OCI-LY1 (cell line): ENCODE measurements around the gene NSD2.
A peak's percentile ranks its signal among the peaks of the same experiment; 100 is the strongest.

ENCODE experiments used
- H2AFZ ChIP-seq: fragments of 200-600 bp; sonication (generic), shearing (Covaris generic); 2 replicates; pipeline ENCODE4 v1.6.0; 2014; ENCODE audit warnings: antibody characterized with exemption, mild to moderate bottlenecking, low read length
- H3F3A ChIP-seq: fragments of 200-600 bp; sonication (generic), shearing (Covaris generic); 2 replicates; pipeline ENCODE4 v1.6.0; 2014; ENCODE audit warnings: mild to moderate bottlenecking, antibody characterized with exemption, low read length, moderate library complexity; ENCODE audit not compliant: insufficient read depth
- H3K27ac ChIP-seq: fragments of 200-600 bp; sonication (generic); 2 replicates; pipeline ENCODE4 v1.5.1; 2014; ENCODE audit warnings: low read length, mixed run types, mild to moderate bottlenecking, low read depth; ENCODE audit not compliant: poor library complexity, severe bottlenecking
- H3K27me3 ChIP-seq: fragments of 200-600 bp; sonication (generic); 2 replicates; pipeline ENCODE4 v1.6.0; 2014; ENCODE audit warnings: antibody characterized with exemption, mild to moderate bottlenecking, low read length, moderate library complexity; ENCODE audit not compliant: insufficient read depth
- H3K36me3 ChIP-seq: fragments of 200-600 bp; sonication (generic); 2 replicates; pipeline ENCODE4 v1.6.1; 2014; ENCODE audit warnings: mild to moderate bottlenecking, antibody characterized with exemption, low read length, moderate library complexity, mixed read lengths; ENCODE audit not compliant: insufficient read depth
- H3K4me1 ChIP-seq: fragments of 200-600 bp; sonication (generic); 2 replicates; pipeline ENCODE4 v1.5.1; 2014; ENCODE audit warnings: mild to moderate bottlenecking, low read length, moderate library complexity; ENCODE audit not compliant: insufficient read depth, severe bottlenecking
- H3K4me2 ChIP-seq: fragments of 200-600 bp; sonication (generic), shearing (Covaris generic); 2 replicates; pipeline ENCODE4 v1.6.1; 2014; ENCODE audit warnings: low read length
- H3K4me3 ChIP-seq: fragments of 200-600 bp; sonication (generic); 2 replicates; pipeline ENCODE4 v1.5.1; 2014; ENCODE audit warnings: low read length, low read depth, mild to moderate bottlenecking, mixed read lengths; ENCODE audit not compliant: poor library complexity, severe bottlenecking
- H3K79me2 ChIP-seq: fragments of 200-600 bp; shearing (Covaris generic); 2 replicates; pipeline ENCODE4 v1.6.1; 2016; ENCODE audit warnings: mixed run types, low read length, mixed read lengths; ENCODE audit not compliant: insufficient read depth
- H3K9ac ChIP-seq: fragments of 200-600 bp; sonication (generic), shearing (Covaris generic); 2 replicates; pipeline ENCODE4 v1.6.1; 2014; ENCODE audit warnings: mild to moderate bottlenecking, low read length, mixed read lengths
- H3K9me2 ChIP-seq: fragments of 200-600 bp; sonication (generic), shearing (Covaris generic); 2 replicates; pipeline ENCODE4 v1.6.1; 2014; ENCODE audit warnings: low read depth, mild to moderate bottlenecking, low read length, mixed read lengths
- H3K9me3 ChIP-seq: fragments of 200-600 bp; shearing (Covaris generic); 2 replicates; pipeline ENCODE4 v1.6.1; 2014; ENCODE audit warnings: low read length, mixed read lengths
- H4K20me1 ChIP-seq: fragments of 200-600 bp; sonication (generic), shearing (Covaris generic); 2 replicates; pipeline ENCODE4 v1.6.0; 2016; ENCODE audit warnings: mild to moderate bottlenecking, low read length; ENCODE audit not compliant: insufficient read depth
- CTCF ChIP-seq: fragments of 200-600 bp; sonication (generic), shearing (Covaris generic); IDR thresholded peaks from 2 replicates; pipeline ENCODE4 v1.5.1; 2017; ENCODE audit warnings: mild to moderate bottlenecking, antibody characterized with exemption, low read length, moderate library complexity, mixed read lengths
- EZH2 ChIP-seq: fragments of 200-600 bp; sonication (generic), shearing (Covaris generic); IDR thresholded peaks from 2 replicates; pipeline ENCODE4 v1.8.0; 2017; ENCODE audit warnings: borderline replicate concordance, mixed run types, mild to moderate bottlenecking, antibody characterized with exemption, low read length, moderate library complexity, mixed read lengths

NSD2 gene

GRCh38 chr4:1870578-1871443, at the start of gene NSD2:
TSS of gene NSD2 (plus strand) at chr4:1871393. CDS start at chr4:1900655, 29,262 bp downstream.
- TF ChIP-seq EZH2 (no peak), CTCF (no peak)
- Histone ChIP-seq H3K27me3 (no peaks in the 10 kb centered on the region), H3K36me3 (no peaks in the 10 kb centered on the region), H3K9ac (peak within 1 kb of the TSS; percentile 99), H3K27ac (peak within 1 kb of the TSS; percentile 82), H3K4me3 (peak within 1 kb of the TSS; percentile 97), H3F3A (no peaks in the 10 kb centered on the region), H4K20me1 (no peaks in the 10 kb centered on the region; the same call in 1 of the 2 replicates), H3K79me2 (peaks cover 37% of the 10 kb centered on the region), H2AFZ (no peak within 1 kb of the TSS), H3K9me2 (no peaks in the 10 kb centered on the region), H3K9me3 (no peaks in the 10 kb centered on the region), H3K4me2 (peak within 1 kb of the TSS; percentile 83), H3K4me1 (peaks cover 34% of the 10 kb centered on the region)

- Histone ChIP-seq H4K20me1 (no peaks in the 10 kb centered on the region), H3K4me1 (no peaks in the 10 kb centered on the region), H3K4me2 (no peak overlapping the region), H3F3A (no peaks in the 10 kb centered on the region), H3K36me3 (peaks cover 43% of the 10 kb centered on the region), H3K27ac (no peak overlapping the region), H3K9me3 (no peaks in the 10 kb centered on the region), H3K79me2 (no peaks in the 10 kb centered on the region), H3K9me2 (no peaks in the 10 kb centered on the region), H3K27me3 (no peaks in the 10 kb centered on the region), H2AFZ (no peak overlapping the region), H3K9ac (no peak overlapping the region), H3K4me3 (no peak overlapping the region)
- no peak for TF ChIP-seq EZH2
- TF ChIP-seq CTCF, result no peak
Measured at GRCh38 chr4:1821679-1822567, 49.3 kb upstream of the NSD2 start.

GRCh38 chr4:1822568-1823544, 48.3 kb upstream of the NSD2 start:
- Histone ChIP-seq H3K9ac (no peak overlapping the region), H3K4me3 (no peak overlapping the region), H3K36me3 (peaks cover 36% of the 10 kb centered on the region), H3K4me1 (no peaks in the 10 kb centered on the region), H3K27ac (no peak overlapping the region), H3K4me2 (no peak overlapping the region), H3K79me2 (no peaks in the 10 kb centered on the region), H3F3A (no peaks in the 10 kb centered on the region), H4K20me1 (no peaks in the 10 kb centered on the region), H2AFZ (no peak overlapping the region), H3K27me3 (no peaks in the 10 kb centered on the region), H3K9me3 (no peaks in the 10 kb centered on the region), H3K9me2 (no peaks in the 10 kb centered on the region)
- no peak for TF ChIP-seq EZH2
- TF ChIP-seq CTCF, result no peak
